SK-N-SH treated with all-trans-retinoic acid at 6 μM for 48 hours (cell line): ENCODE measurements around the gene NBAS.

Source experiments
- ATAC-seq: fragments of 200-7000 bp; cut with Tn5 transposase; 3 replicates; pipeline ENCODE4 v1.9.1; 2020; ENCODE audit warnings: mild to moderate bottlenecking, moderate library complexity
- ARNTL ChIP-seq: fragments of 450-650 bp; formaldehyde crosslinking; IDR thresholded peaks from 2 replicates; pipeline ENCODE4 v1.5.0; 2020; ENCODE audit warnings: low read depth, mild to moderate bottlenecking, moderate library complexity, borderline replicate concordance
- CREB5 ChIP-seq: fragments of 250-450 bp; sonication (Bioruptor Pico); IDR thresholded peaks from 2 replicates; pipeline ENCODE4 v1.5.1; 2020; ENCODE audit warnings: low read depth, mild to moderate bottlenecking, moderate library complexity
- CSRNP3 ChIP-seq: fragments of 250-450 bp; sonication (Bioruptor Pico); IDR thresholded peaks from 2 replicates; pipeline ENCODE4 v1.5.1; 2021; ENCODE audit warnings: mild to moderate bottlenecking, moderate library complexity
- ESRRG ChIP-seq: fragments of 250-450 bp; sonication (Bioruptor Pico); IDR thresholded peaks from 2 replicates; pipeline ENCODE4 v1.6.1; 2021; ENCODE audit warnings: mild to moderate bottlenecking
- GLIS3 ChIP-seq: fragments of 250-450 bp; sonication (Bioruptor Pico); IDR thresholded peaks from 2 replicates; pipeline ENCODE4 v1.5.0; 2020; ENCODE audit warnings: mild to moderate bottlenecking, moderate library complexity
- ISL1 ChIP-seq: fragments of 250-450 bp; sonication (Bioruptor Pico); IDR thresholded peaks from 2 replicates; pipeline ENCODE4 v2.1.2; 2022; ENCODE audit warnings: mild to moderate bottlenecking, moderate library complexity
- OSR1 ChIP-seq: fragments of 250-450 bp; sonication (Bioruptor Pico); IDR thresholded peaks from 2 replicates; pipeline ENCODE4 v1.8.0; 2022; ENCODE audit warnings: moderate library complexity, mild to moderate bottlenecking, inconsistent platforms
- PPARA ChIP-seq: fragments of 250-450 bp; sonication (Bioruptor Pico); IDR thresholded peaks from 2 replicates; pipeline ENCODE4 v1.5.0; 2020; ENCODE audit warnings: mild to moderate bottlenecking, borderline replicate concordance
- RARB ChIP-seq: fragments of 250-450 bp; sonication (Bioruptor Pico); IDR thresholded peaks from 2 replicates; pipeline ENCODE4 v1.8.0; 2021; ENCODE audit warnings: mild to moderate bottlenecking, moderate library complexity
- SNAI2 ChIP-seq: fragments of 250-450 bp; sonication (Bioruptor Pico); IDR thresholded peaks from 2 replicates; pipeline ENCODE4 v1.5.0; 2020; ENCODE audit warnings: mild to moderate bottlenecking, moderate library complexity
- TCF4 ChIP-seq: fragments of 250-450 bp; sonication (Bioruptor Pico); IDR thresholded peaks from 2 replicates; pipeline ENCODE4 v1.8.0; 2021; ENCODE audit warnings: mild to moderate bottlenecking, moderate library complexity, borderline replicate concordance
- TOX ChIP-seq: fragments of 250-450 bp; sonication (Bioruptor Pico); IDR thresholded peaks from 2 replicates; pipeline ENCODE4 v1.8.0; 2021; ENCODE audit warnings: mild to moderate bottlenecking, moderate library complexity, borderline replicate concordance
- TSHZ2 ChIP-seq: fragments of 250-450 bp; sonication (Bioruptor Pico); IDR thresholded peaks from 2 replicates; pipeline ENCODE4 v1.5.0; 2020; ENCODE audit warnings: mild to moderate bottlenecking, moderate library complexity
- ZC3H10 ChIP-seq: fragments of 250-450 bp; sonication (Bioruptor Pico); IDR thresholded peaks from 2 replicates; pipeline ENCODE4 v1.5.1; 2021; ENCODE audit warnings: mild to moderate bottlenecking, moderate library complexity
- ZFP3 ChIP-seq: fragments of 250-450 bp; sonication (Bioruptor Pico); IDR thresholded peaks from 2 replicates; pipeline ENCODE4 v1.5.0; 2020; ENCODE audit warnings: mild to moderate bottlenecking, moderate library complexity
- ZFP30 ChIP-seq: fragments of 450-650 bp; formaldehyde crosslinking; IDR thresholded peaks from 2 replicates; pipeline ENCODE4 v1.5.0; 2022; ENCODE audit warnings: mild to moderate bottlenecking, moderate library complexity
- ZNF565 ChIP-seq: fragments of 450-650 bp; formaldehyde crosslinking; conservative IDR thresholded peaks from 2 replicates; pipeline ENCODE4 v1.5.0; 2020; ENCODE audit warnings: low read depth, mild to moderate bottlenecking, moderate library complexity
- ZNF70 ChIP-seq: fragments of 450-650 bp; formaldehyde crosslinking; IDR thresholded peaks from 2 replicates; pipeline ENCODE4 v1.5.0; 2020; ENCODE audit warnings: mild to moderate bottlenecking, moderate library complexity
- ZNF8 ChIP-seq: fragments of 450-650 bp; formaldehyde crosslinking; IDR thresholded peaks from 2 replicates; pipeline ENCODE4 v1.5.0; 2020; ENCODE audit warnings: mild to moderate bottlenecking, moderate library complexity
- TF ChIP-seq, protein P1 (sequence below): fragments of 250-450 bp; sonication (Bioruptor Pico); IDR thresholded peaks from 2 replicates; pipeline ENCODE4 v1.8.0; 2020; ENCODE audit warnings: mild to moderate bottlenecking, moderate library complexity, borderline replicate concordance
- TF ChIP-seq, protein P2 (sequence below): fragments of 250-450 bp; sonication (Bioruptor Pico); IDR thresholded peaks from 2 replicates; pipeline ENCODE4 v1.8.0; 2021; ENCODE audit warnings: low read depth, mild to moderate bottlenecking, moderate library complexity, borderline replicate concordance

Gene NBAS

GRCh38 chr2:15122915-15123314, 438.2 kb downstream of the NBAS start:
- ATAC-seq: no peak
- TF ChIP-seq ZC3H10 (no peak), ZFP3 (no peak), ZNF8 (no peak), RARB (no peak), SNAI2 (CRISPR knock-in tag) (no peak), TSHZ2 (CRISPR knock-in tag) (no peak), TCF4 (CRISPR knock-in tag) (no peak), ESRRG (CRISPR knock-in tag) (no peak), GLIS3 (CRISPR knock-in tag) (no peak), ISL1 (no peak), ZNF70 (CRISPR knock-in tag) (no peak)
- TF ChIP-seq, all 23 proteins: peak for 0

DNA sequence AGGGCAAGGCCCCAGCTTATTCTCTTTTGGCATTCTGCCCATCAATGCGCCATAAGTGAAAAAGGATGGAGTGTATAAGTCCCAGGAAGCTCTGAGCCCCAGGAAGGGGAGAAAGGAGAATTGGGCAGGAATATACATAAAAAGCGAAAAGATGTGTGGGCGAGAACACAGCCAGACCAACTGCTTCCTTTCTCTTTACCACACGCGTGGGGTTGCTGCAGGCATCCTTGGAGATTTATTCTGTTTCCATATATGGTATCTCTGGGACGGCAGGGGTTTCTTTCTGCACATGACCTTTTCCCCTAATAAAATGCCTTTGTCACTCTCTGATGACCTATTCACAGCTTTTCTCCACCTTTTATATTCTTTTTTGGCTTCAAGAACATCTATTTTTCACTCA, 440.5 kb downstream of the NBAS start:
- ATAC-seq: no peak
- TF ChIP-seq TSHZ2 (CRISPR knock-in tag) (no peak), ARNTL (CRISPR knock-in tag) (no peak), ISL1 (no peak), ZNF8 (no peak), SNAI2 (CRISPR knock-in tag) (no peak), TOX (CRISPR knock-in tag) (no peak), ESRRG (CRISPR knock-in tag) (no peak), RARB (no peak), ZFP3 (no peak), ZFP30 (no peak), OSR1 (CRISPR knock-in tag) (no peak), ZC3H10 (no peak), CSRNP3 (CRISPR knock-in tag) (no peak), PPARA (CRISPR knock-in tag) (no peak), CREB5 (CRISPR knock-in tag) (no peak), ZNF565 (no peak)
- TF ChIP-seq, protein P1, sequence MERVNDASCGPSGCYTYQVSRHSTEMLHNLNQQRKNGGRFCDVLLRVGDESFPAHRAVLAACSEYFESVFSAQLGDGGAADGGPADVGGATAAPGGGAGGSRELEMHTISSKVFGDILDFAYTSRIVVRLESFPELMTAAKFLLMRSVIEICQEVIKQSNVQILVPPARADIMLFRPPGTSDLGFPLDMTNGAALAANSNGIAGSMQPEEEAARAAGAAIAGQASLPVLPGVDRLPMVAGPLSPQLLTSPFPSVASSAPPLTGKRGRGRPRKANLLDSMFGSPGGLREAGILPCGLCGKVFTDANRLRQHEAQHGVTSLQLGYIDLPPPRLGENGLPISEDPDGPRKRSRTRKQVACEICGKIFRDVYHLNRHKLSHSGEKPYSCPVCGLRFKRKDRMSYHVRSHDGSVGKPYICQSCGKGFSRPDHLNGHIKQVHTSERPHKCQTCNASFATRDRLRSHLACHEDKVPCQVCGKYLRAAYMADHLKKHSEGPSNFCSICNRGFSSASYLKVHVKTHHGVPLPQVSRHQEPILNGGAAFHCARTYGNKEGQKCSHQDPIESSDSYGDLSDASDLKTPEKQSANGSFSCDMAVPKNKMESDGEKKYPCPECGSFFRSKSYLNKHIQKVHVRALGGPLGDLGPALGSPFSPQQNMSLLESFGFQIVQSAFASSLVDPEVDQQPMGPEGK (CRISPR knock-in tag): no peak
- TF ChIP-seq, protein P2, sequence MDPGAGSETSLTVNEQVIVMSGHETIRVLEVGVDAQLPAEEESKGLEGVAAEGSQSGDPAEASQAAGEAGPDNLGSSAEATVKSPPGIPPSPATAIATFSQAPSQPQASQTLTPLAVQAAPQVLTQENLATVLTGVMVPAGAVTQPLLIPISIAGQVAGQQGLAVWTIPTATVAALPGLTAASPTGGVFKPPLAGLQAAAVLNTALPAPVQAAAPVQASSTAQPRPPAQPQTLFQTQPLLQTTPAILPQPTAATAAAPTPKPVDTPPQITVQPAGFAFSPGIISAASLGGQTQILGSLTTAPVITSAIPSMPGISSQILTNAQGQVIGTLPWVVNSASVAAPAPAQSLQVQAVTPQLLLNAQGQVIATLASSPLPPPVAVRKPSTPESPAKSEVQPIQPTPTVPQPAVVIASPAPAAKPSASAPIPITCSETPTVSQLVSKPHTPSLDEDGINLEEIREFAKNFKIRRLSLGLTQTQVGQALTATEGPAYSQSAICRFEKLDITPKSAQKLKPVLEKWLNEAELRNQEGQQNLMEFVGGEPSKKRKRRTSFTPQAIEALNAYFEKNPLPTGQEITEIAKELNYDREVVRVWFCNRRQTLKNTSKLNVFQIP (CRISPR knock-in tag): no peak
